Tibial artery (tissue), 4 donors: ENCODE results near the gene CBX2.
A peak's percentile ranks its signal among the peaks of the same experiment; 100 is the strongest.

Source experiments
- DNase-seq, 2 donors: peaks; one replicate each; pipeline ENCODE4 v3.0.0-alpha.2; 2019
- H3K27ac ChIP-seq, 2 donors: fragments of 200-600 bp; sonication (generic) in 1 of 2; 1 replicate in 1 of 2; 2 replicates in 1 of 2; pipeline ENCODE4 v1.5.1; 2018 to 2019; ENCODE audit warnings: mild to moderate bottlenecking in 1 of 2
- H3K27me3 ChIP-seq, 2 donors: fragments of 200-600 bp; sonication (generic) in 1 of 2; one replicate each; pipeline versions ENCODE4 v1.5.1 to v1.6.0; 2016 to 2019
- H3K36me3 ChIP-seq, 3 donors: fragments of 200-600 bp; sonication (generic) in 2 of 3; one replicate each; pipeline ENCODE4 v1.5.1; 2016 to 2019; ENCODE audit warnings: mild to moderate bottlenecking in 2 of 3
- H3K4me1 ChIP-seq, 4 donors: fragments of 200-600 bp; sonication (generic) in 2 of 4; 1 replicate in 3 of 4; 2 replicates in 1 of 4; pipeline ENCODE4 v1.5.1; 2016 to 2019
- H3K4me3 ChIP-seq, 2 donors: fragments of 200-600 bp; sonication (generic) in 1 of 2; 1 replicate in 1 of 2; 2 replicates in 1 of 2; pipeline ENCODE4 v1.5.1; 2018 to 2019; ENCODE audit warnings: mild to moderate bottlenecking in 2 of 2
- H3K9me3 ChIP-seq, 3 donors: fragments of 200-600 bp; sonication (generic) in 1 of 3; one replicate each; pipeline ENCODE4 v1.5.1; 2016 to 2019
- CTCF ChIP-seq, 2 experiments: fragments of 200-600 bp in 1 of 2; fragments of 450-650 bp in 1 of 2; IDR thresholded peaks; one replicate each; pipeline ENCODE4 v1.5.1; 2017 to 2019; ENCODE audit warnings: antibody characterized with exemption in 2 of 2, mild to moderate bottlenecking in 1 of 2, moderate library complexity in 1 of 2
- intact Hi-C: fragments of 100-400 bp; cut with DNase I; formaldehyde crosslinking; loops from one replicate; pipeline ENCODE4 v1.15.0; 2023; ENCODE audit warnings: low total_unique reads

Gene CBX2

GRCh38 chr17:79822583-79823124, 44.7 kb downstream of the CBX2 start:
- Histone ChIP-seq H3K4me1 (no peaks in the 10 kb centered on the region), H3K36me3 (no peaks in the 10 kb centered on the region), H3K4me3 (no peak overlapping the region), H3K27me3 (peaks cover 0 to 44% of the 10 kb centered on the region in 2 donors), H3K27ac (no peak overlapping the region), H3K9me3 (no peaks in the 10 kb centered on the region)
- intact Hi-C loops, result no loop called here
- no peak for DNase-seq
- no peak for TF ChIP-seq CTCF (IDR thresholded peaks at IDR 0.05)

GRCh38 chr17:79824234-79824633, 46.3 kb downstream of the CBX2 start:
- H3K36me3 ChIP-seq, result no peaks in the 10 kb centered on the region
- no peak for TF ChIP-seq CTCF (IDR thresholded peaks at IDR 0.05)
- peaks cover 0 to 30% of the 10 kb centered on the region in 2 donors for H3K27me3 ChIP-seq
- no peaks in the 10 kb centered on the region for H3K4me1 ChIP-seq
- no peaks in the 10 kb centered on the region for H3K9me3 ChIP-seq
- no peak overlapping the region for H3K27ac ChIP-seq
- no peak overlapping the region for H3K4me3 ChIP-seq
- DNase-seq, result no peak
- intact Hi-C loops, result no loop called here

GRCh38 chr17:79824893-79825579, 47.1 kb downstream of the CBX2 start:
- intact Hi-C loops, result no loop called here
- Histone ChIP-seq H3K4me3 (no peak overlapping the region), H3K36me3 (no peaks in the 10 kb centered on the region), H3K27ac (no peak overlapping the region), H3K27me3 (peaks cover 0 to 25% of the 10 kb centered on the region in 2 donors), H3K9me3 (no peaks in the 10 kb centered on the region), H3K4me1 (no peaks in the 10 kb centered on the region)
- no peak for DNase-seq
- TF ChIP-seq CTCF (IDR thresholded peaks at IDR 0.05), result no peak

- no peaks in the 10 kb centered on the region for H3K9me3 ChIP-seq
- H3K4me1 ChIP-seq, result no peaks in the 10 kb centered on the region
- no peak for DNase-seq
- peaks cover 0 to 24% of the 10 kb centered on the region in 2 donors for H3K27me3 ChIP-seq
- H3K27ac ChIP-seq, result no peak overlapping the region
- intact Hi-C loops, result no loop called here
- no peaks in the 10 kb centered on the region for H3K36me3 ChIP-seq
- TF ChIP-seq CTCF (IDR thresholded peaks at IDR 0.05), result no peak
- no peak overlapping the region for H3K4me3 ChIP-seq
Observed at GRCh38 chr17:79825580-79825921, 47.6 kb downstream of the CBX2 start.

GRCh38 chr17:79826204-79826680, 48.3 kb downstream of the CBX2 start:
- H3K4me3 ChIP-seq, result no peak overlapping the region
- H3K36me3 ChIP-seq, result no peaks in the 10 kb centered on the region
- H3K9me3 ChIP-seq, result no peaks in the 10 kb centered on the region
- no peak overlapping the region for H3K27ac ChIP-seq
- peaks cover 0 to 3% (median under 1%) of the 10 kb centered on the region in 4 donors for H3K4me1 ChIP-seq
- intact Hi-C loops, result no loop called here
- peaks cover 0 to 24% of the 10 kb centered on the region in 2 donors for H3K27me3 ChIP-seq
- no peak for TF ChIP-seq CTCF (IDR thresholded peaks at IDR 0.05)
- peak in 1 of 2 donors; percentile 58 for DNase-seq
